Prostate gland (tissue), 2 donors: Measurements from ENCODE around the gene ANKRD16. TPM values are rescaled to one million over a fixed set of nuclear protein-coding genes. Genes with fewer than 3 reads are reported as not detected.

Experiments used
- DNase-seq: peaks from one replicate; pipeline ENCODE4 v3.0.0-alpha.2; 2019; ENCODE audit warnings: low spot score
- H3K27ac ChIP-seq, 2 donors: fragments of 200-600 bp; sonication (generic); 2 replicates each; pipeline ENCODE4 v1.5.1; 2017 to 2019
- H3K27me3 ChIP-seq: fragments of 200-600 bp; sonication (generic); replicated peaks from 2 replicates; pipeline ENCODE4 v1.5.1; 2019; ENCODE audit not compliant: insufficient read depth
- H3K36me3 ChIP-seq, 2 donors: fragments of 200-600 bp; sonication (generic); 1 replicate in 1 of 2; 2 replicates in 1 of 2; pipeline versions ENCODE4 v1.5.1 to v1.8.1; 2017 to 2019
- H3K4me1 ChIP-seq: fragments of 200-600 bp; sonication (generic); replicated peaks from 2 replicates; pipeline ENCODE4 v1.5.1; 2019
- H3K4me3 ChIP-seq, 2 donors: fragments of 200-600 bp; sonication (generic); 2 replicates each; pipeline ENCODE4 v1.5.1; 2017 to 2019
- H3K9me3 ChIP-seq: fragments of 200-600 bp; sonication (generic); 2 replicates; pipeline ENCODE4 v1.5.1; 2017
- POLR2A ChIP-seq: fragments of 450-650 bp; IDR thresholded peaks from one replicate; pipeline ENCODE4 v1.6.1; 2016; ENCODE audit warnings: antibody characterized with exemption, mild to moderate bottlenecking
- POLR2AphosphoS5 ChIP-seq: sonication (generic); formaldehyde crosslinking; IDR thresholded peaks from one replicate; pipeline ENCODE4 v1.6.1; 2017; ENCODE audit warnings: antibody characterized with exemption
- WGBS: methylation state at CpG from one replicate; pipeline ENCODE4 v1.1.5; 2018; 5-methylcytosine and 5-hydroxymethylcytosine counted together
- intact Hi-C: fragments of 100-400 bp; cut with DNase I; formaldehyde crosslinking; loops from one replicate; pipeline ENCODE4 v1.14.2; 2022
- total RNA-seq, 2 donors: library from RNA; depleted of rRNA; stranded (reverse); fragments of >200 nt; gene quantifications; one replicate each; pipeline ENCODE4 v1.1.0, GENCODE V29; 2016
- TF ChIP-seq, protein P1 (sequence below), 4 experiments: fragments of 200-600 bp in 2 of 4; fragments of 450-650 bp in 2 of 4; sonication (generic) in 2 of 4; IDR thresholded peaks; 1 replicate in 3 of 4; 2 replicates in 1 of 4; pipeline ENCODE4 v1.5.1; 2016 to 2019; ENCODE audit warnings: antibody characterized with exemption in 4 of 4, mild to moderate bottlenecking in 2 of 4, moderate library complexity in 2 of 4

Gene ANKRD16
- total RNA-seq, 2 donors from 2014 or later: 14.4 to 20.1 TPM

- DNase-seq: no peak
- Histone ChIP-seq H3K9me3 (no peaks in the 10 kb centered on the region), H3K4me1 (peaks cover 3% of the 10 kb centered on the region), H3K27ac (no peak overlapping the region), H3K4me3 (no peak overlapping the region), H3K36me3 (peaks cover 0 to 5% of the 10 kb centered on the region in 2 donors), H3K27me3 (no peaks in the 10 kb centered on the region)
- TF ChIP-seq POLR2A: no peak
- TF ChIP-seq POLR2AphosphoS5: no peak
- TF ChIP-seq, protein P1, sequence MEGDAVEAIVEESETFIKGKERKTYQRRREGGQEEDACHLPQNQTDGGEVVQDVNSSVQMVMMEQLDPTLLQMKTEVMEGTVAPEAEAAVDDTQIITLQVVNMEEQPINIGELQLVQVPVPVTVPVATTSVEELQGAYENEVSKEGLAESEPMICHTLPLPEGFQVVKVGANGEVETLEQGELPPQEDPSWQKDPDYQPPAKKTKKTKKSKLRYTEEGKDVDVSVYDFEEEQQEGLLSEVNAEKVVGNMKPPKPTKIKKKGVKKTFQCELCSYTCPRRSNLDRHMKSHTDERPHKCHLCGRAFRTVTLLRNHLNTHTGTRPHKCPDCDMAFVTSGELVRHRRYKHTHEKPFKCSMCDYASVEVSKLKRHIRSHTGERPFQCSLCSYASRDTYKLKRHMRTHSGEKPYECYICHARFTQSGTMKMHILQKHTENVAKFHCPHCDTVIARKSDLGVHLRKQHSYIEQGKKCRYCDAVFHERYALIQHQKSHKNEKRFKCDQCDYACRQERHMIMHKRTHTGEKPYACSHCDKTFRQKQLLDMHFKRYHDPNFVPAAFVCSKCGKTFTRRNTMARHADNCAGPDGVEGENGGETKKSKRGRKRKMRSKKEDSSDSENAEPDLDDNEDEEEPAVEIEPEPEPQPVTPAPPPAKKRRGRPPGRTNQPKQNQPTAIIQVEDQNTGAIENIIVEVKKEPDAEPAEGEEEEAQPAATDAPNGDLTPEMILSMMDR (IDR thresholded peaks at IDR 0.05): no peak
- intact Hi-C loops: no loop called here
- 93% methylated on average over 3 of the region's 3 CpGs for WGBS
Observed at GRCh38 chr10:5895365-5895764, 5.7 kb upstream of the ANKRD16 start.

- no peak overlapping the region for H3K4me3 ChIP-seq
- no peak overlapping the region for H3K27ac ChIP-seq
- intact Hi-C loops: loop anchor here (5.0 kb wide), 1 partner anchor 448 kb away; no protein-coding TSS in a partner anchor
- no peaks in the 10 kb centered on the region for H3K27me3 ChIP-seq
- H3K4me1 ChIP-seq: peaks cover 3% of the 10 kb centered on the region
- no peaks in the 10 kb centered on the region for H3K9me3 ChIP-seq
- 88% methylated on average over 8 of the region's 8 CpGs for WGBS
- DNase-seq: no peak
- peaks cover 0 to 5% of the 10 kb centered on the region in 2 donors for H3K36me3 ChIP-seq
- TF ChIP-seq POLR2A (no peak), POLR2AphosphoS5 (no peak)
- TF ChIP-seq, protein P1 (IDR thresholded peaks at IDR 0.05): no peak
Observed at GRCh38 chr10:5894873-5895272, 5.2 kb upstream of the ANKRD16 start.

- TF ChIP-seq POLR2AphosphoS5 (no peak), POLR2A (no peak)
- TF ChIP-seq, protein P1 (IDR thresholded peaks at IDR 0.05): no peak
- Histone ChIP-seq H3K27ac (no peak overlapping the region), H3K4me3 (no peak overlapping the region), H3K9me3 (no peaks in the 10 kb centered on the region), H3K27me3 (no peaks in the 10 kb centered on the region), H3K4me1 (peaks cover 3% of the 10 kb centered on the region), H3K36me3 (peaks cover 0 to 5% of the 10 kb centered on the region in 2 donors)
- WGBS: 74% methylated on average over 4 of the region's 4 CpGs
- intact Hi-C loops: loop anchor here (5.0 kb wide), 1 partner anchor 447 kb away; no protein-coding TSS in a partner anchor
- DNase-seq: no peak
Observed at GRCh38 chr10:5894403-5894802, 4.7 kb upstream of the ANKRD16 start.

DNA sequence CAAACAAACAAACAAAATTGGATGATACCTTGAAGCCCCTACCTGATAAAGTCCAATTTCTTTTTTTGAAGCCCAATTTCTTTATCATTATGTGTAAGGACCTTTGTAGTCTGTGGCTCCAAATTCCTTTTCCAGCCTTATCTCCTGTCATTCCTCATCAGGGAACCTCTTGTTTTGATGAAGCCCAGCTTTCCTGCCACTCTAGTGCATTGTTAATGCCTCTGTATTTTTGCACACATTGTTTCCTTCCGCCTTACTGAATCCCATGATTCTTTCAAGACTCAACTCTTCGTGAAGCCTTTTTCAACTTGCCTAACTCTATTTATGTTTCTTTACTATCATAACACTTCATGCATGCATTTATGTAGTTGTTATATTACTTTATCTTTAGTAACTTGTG, 3.6 kb upstream of the ANKRD16 start:
- no peaks in the 10 kb centered on the region for H3K9me3 ChIP-seq
- H3K27me3 ChIP-seq: no peaks in the 10 kb centered on the region
- DNase-seq: no peak
- intact Hi-C loops: loop anchor here (5.0 kb wide), 1 partner anchor 446 kb away; no protein-coding TSS in a partner anchor
- peaks cover 3% of the 10 kb centered on the region for H3K4me1 ChIP-seq
- TF ChIP-seq, protein P1 (IDR thresholded peaks at IDR 0.05): no peak
- no peak for TF ChIP-seq POLR2AphosphoS5
- no peak for TF ChIP-seq POLR2A
- peaks cover 0 to 5% of the 10 kb centered on the region in 2 donors for H3K36me3 ChIP-seq
- H3K4me3 ChIP-seq: no peak overlapping the region
- WGBS: 87% methylated on average over 2 of the region's 2 CpGs
- H3K27ac ChIP-seq: no peak overlapping the region

DNA sequence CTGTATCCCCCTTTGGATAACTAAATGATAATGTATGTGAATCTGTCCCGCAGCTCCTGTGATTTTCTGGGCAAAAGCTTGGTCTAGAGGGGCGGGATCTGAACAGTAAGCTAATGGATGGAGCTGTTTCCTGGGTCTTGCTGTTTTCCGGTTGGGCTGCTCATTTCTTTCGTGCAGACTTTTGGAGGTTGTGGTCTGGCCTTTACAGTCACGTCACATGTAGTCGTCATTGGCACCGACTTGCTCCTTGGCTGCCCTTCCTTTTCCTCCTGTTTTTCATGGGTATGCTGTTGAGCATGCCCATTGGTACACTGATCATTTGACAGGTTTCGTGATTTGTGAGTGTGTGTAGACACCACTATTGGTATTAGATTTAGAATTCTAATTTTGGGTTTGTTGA, 2.3 kb upstream of the ANKRD16 start:
- TF ChIP-seq, protein P1 (IDR thresholded peaks at IDR 0.05): no peak
- TF ChIP-seq POLR2A (no peak), POLR2AphosphoS5 (no peak)
- 77% methylated on average over 8 of the region's 8 CpGs for WGBS
- H3K36me3 ChIP-seq: peaks cover 0 to 5% of the 10 kb centered on the region in 2 donors
- no peak overlapping the region for H3K4me3 ChIP-seq
- H3K27me3 ChIP-seq: no peaks in the 10 kb centered on the region
- H3K4me1 ChIP-seq: peaks cover 7% of the 10 kb centered on the region
- no peak overlapping the region for H3K27ac ChIP-seq
- intact Hi-C loops: loop anchor here (5.0 kb wide), 1 partner anchor 445 kb away; no protein-coding TSS in a partner anchor
- no peak for DNase-seq
- H3K9me3 ChIP-seq: no peaks in the 10 kb centered on the region
